ENCODE results near the gene FOXJ3. TPM values are rescaled to one million over a fixed set of nuclear protein-coding genes. Genes with fewer than 3 reads are reported as not detected.

The FOXJ3 gene
- total and polyA plus RNA-seq, 2 of the 13 experiments (the other 11 are each of a cell fraction or from before 2014, with no cell fraction given): 16.6 to 48.5 TPM

GRCh38 chr1:42172381-42173133 lies 162.5 kb downstream of the FOXJ3 start (continued):
- TF ChIP-seq GABPA (IDR thresholded peaks at IDR 0.05; ENCODE audit: low read depth, low read length) (peak; percentile 7; the same call in 1 of the 2 replicates), GABPA (CRISPR knock-in tag; IDR thresholded peaks at IDR 0.05; ENCODE audit: low read depth) (no peak), TCF12 (IDR thresholded peaks at IDR 0.05) (no peak), TCF12 (CRISPR knock-in tag; IDR thresholded peaks at IDR 0.05) (no peak), ZBTB42 (CRISPR knock-in tag; IDR thresholded peaks at IDR 0.05) (no peak), ZNF230 (CRISPR knock-in tag; IDR thresholded peaks at IDR 0.05) (no peak), AGO2 (optimal IDR thresholded peaks at IDR 0.05; ENCODE audit: low read depth, low read length) (peak; percentile 59), SRY (CRISPR knock-in tag; IDR thresholded peaks at IDR 0.05) (no peak), ZNF670 (CRISPR knock-in tag; IDR thresholded peaks at IDR 0.05; ENCODE audit: borderline replicate concordance) (no peak), ZFX (CRISPR knock-in tag; IDR thresholded peaks at IDR 0.05; ENCODE audit: low read depth) (peak; percentile 35; the same call in 1 of the 2 replicates), TOPORS (CRISPR knock-in tag; IDR thresholded peaks at IDR 0.05) (no peak)

- H3K4me2 ChIP-seq (ENCODE audit: low read depth, low read length): no peak overlapping the region
- no peaks in the 10 kb centered on the region for H3K9me3 ChIP-seq (ENCODE audit: low read length)
- H2AFZ ChIP-seq (ENCODE audit: low read length): no peak overlapping the region
- in situ Hi-C loops (cut with HindIII; ENCODE audit: extremely low pct_ligation_motif_present, low pct_unique_long_range_greater_than_20kb): no loop called here
- CTCF ChIA-PET (ENCODE audit: low intra/inter-chr PET ratio, low total read pairs): interaction anchor here (3.0 kb wide), 1 partner anchor 25 kb away, joined by 31 read pairs; no protein-coding TSS in a partner anchor
- H3K27ac ChIP-seq (ENCODE audit: extremely low read length, insufficient read depth, low read length): no peak overlapping the region
- no peaks in the 10 kb centered on the region for H3K36me3 ChIP-seq (replicated peaks in 1 of 2; ENCODE audit: control insufficient read depth in 1 of 2, insufficient read depth in 2 of 2, low read length in 2 of 2)
- no peak for DNase-seq (ENCODE audit: low spot score)
- H3K4me3 ChIP-seq (replicated peaks in 1 of 3; ENCODE audit: insufficient read depth in 1 of 3, low read depth in 2 of 3, low read length in 3 of 3): no peak overlapping the region
- FAIRE-seq: no peak
- POLR2A ChIA-PET: no interaction called here
- no peaks in the 10 kb centered on the region for H4K20me1 ChIP-seq (ENCODE audit: insufficient read depth, low read length)
- BruUV-seq (replicated peaks): no TSS peak
- TF ChIP-seq ZNF629 (CRISPR knock-in tag; conservative IDR thresholded peaks at IDR 0.05): peak; percentile 88
- TF ChIP-seq ZNF136 (CRISPR knock-in tag; IDR thresholded peaks at IDR 0.05; ENCODE audit: low read depth): no peak
- H3K27me3 ChIP-seq (ENCODE audit: control insufficient read depth in 1 of 2, insufficient read depth in 2 of 2, low read length in 2 of 2): no peaks in the 10 kb centered on the region
- no peak for ATAC-seq
- H3K4me1 ChIP-seq (ENCODE audit: insufficient read depth, low read length): peaks cover 14% of the 10 kb centered on the region
- 65% methylated on average over 4 of the region's 6 CpGs for WGBS (ENCODE audit: low lambda C conversion rate)
- no peak overlapping the region for H3K9ac ChIP-seq (ENCODE audit: insufficient read depth, low read depth, low read length)
- intact Hi-C loops (cut with micrococcal nuclease; ENCODE audit: unreplicated experiment): no loop called here
- H3K79me2 ChIP-seq (ENCODE audit: insufficient read depth, low read length): no peaks in the 10 kb centered on the region
These were observed 163.3 kb downstream of the FOXJ3 start for GRCh38 chr1:42171679-42172266.
